Skeletal muscle tissue (tissue), 1 donor: ENCODE data around the gene GRID2IP. TPM values are rescaled to one million over a fixed set of nuclear protein-coding genes. Genes with fewer than 3 reads are reported as not detected.

Experiments used
- total RNA-seq: library from RNA; depleted of rRNA; stranded (reverse); fragments of >200 nt; gene quantifications from one replicate; pipeline ENCODE4 v1.2.3, GENCODE V29; 2014

The GRID2IP gene
- total RNA-seq, 1 donor from 2014 or later: not detected

Other genes starting within 250 kb of the GRID2IP start
- gene FAM220A, start 202.5 kb downstream of the GRID2IP start, total RNA-seq: 16.2 TPM
- 30.8 TPM for gene RAC1, start 176.9 kb downstream of the GRID2IP start, total RNA-seq
- 19.3 TPM for gene DAGLB, start 103.5 kb downstream of the GRID2IP start, total RNA-seq
- gene KDELR2, start 67.3 kb downstream of the GRID2IP start, total RNA-seq: 137 TPM
- 68.9 TPM for gene ZDHHC4, start 26.0 kb upstream of the GRID2IP start, total RNA-seq
- gene INTS15, start 38.6 kb upstream of the GRID2IP start, total RNA-seq: 10.4 TPM
- 12.0 TPM for gene ZNF853, start 64.1 kb upstream of the GRID2IP start, total RNA-seq
- 9.9 TPM for gene ZNF316, start 85.9 kb upstream of the GRID2IP start, total RNA-seq
- gene ZNF12, start 155.5 kb upstream of the GRID2IP start, total RNA-seq: 17.7 TPM
- gene RSPH10B2, start 202.6 kb upstream of the GRID2IP start, total RNA-seq: 1.0 TPM